Naive thymus-derived CD4-positive, alpha-beta T cell (primary cell): ENCODE data around the gene PTBP2. TPM values are rescaled to one million over a fixed set of nuclear protein-coding genes. Genes with fewer than 3 reads are reported as not detected.
A peak's percentile ranks its signal among the peaks of the same experiment; 100 is the strongest.

Source experiments
- ATAC-seq: fragments of 150-1000 bp; cut with Tn5 transposase; 2 replicates; pipeline ENCODE4 v1.10.0; 2021; ENCODE audit warnings: mild to moderate bottlenecking, moderate library complexity
- CTCF ChIA-PET: fragments of 350-600 bp; sonication (Branson Sonifier 250); formaldehyde crosslinking; loops from one replicate; lab custom pipeline; 2021; ENCODE audit warnings: antibody characterized with exemption; lab: Charles Lee
- POLR2A ChIA-PET: fragments of 350-600 bp; sonication (Branson Sonifier 250); formaldehyde crosslinking; loops from one replicate; lab custom pipeline; 2021; ENCODE audit warnings: antibody characterized with exemption, inconsistent platforms; lab: Charles Lee
- DNase-seq, 9 donors: peaks; one replicate each; pipeline versions ENCODE4 v3.0.0 to v3.0.0-alpha.2; 2020 to 2022; ENCODE audit warnings: mixed read lengths in 1 of 9
- H3K27ac ChIP-seq: one replicate; pipeline ENCODE4 v1.7.0; 2013; ENCODE audit warnings: mild to moderate bottlenecking, low read depth, low read length, moderate library complexity
- H3K27me3 ChIP-seq, 2 donors: one replicate each; pipeline ENCODE4 v1.7.0; 2013; ENCODE audit warnings: low read length in 2 of 2, mild to moderate bottlenecking in 2 of 2, moderate library complexity in 2 of 2; ENCODE audit not compliant: control insufficient read depth in 2 of 2, insufficient read depth in 2 of 2
- H3K36me3 ChIP-seq, 3 experiments: 1 replicate in 2 of 3; 2 replicates in 1 of 3; pipeline ENCODE4 v1.7.0; 2013; ENCODE audit warnings: low read length in 3 of 3, mild to moderate bottlenecking in 3 of 3, moderate library complexity in 1 of 3; ENCODE audit not compliant: insufficient read depth in 3 of 3, control insufficient read depth in 2 of 3
- H3K4me1 ChIP-seq, 2 donors: one replicate each; pipeline ENCODE4 v1.7.0; 2013; ENCODE audit warnings: low read length in 2 of 2, mild to moderate bottlenecking in 2 of 2, moderate library complexity in 1 of 2; ENCODE audit not compliant: control insufficient read depth in 2 of 2, insufficient read depth in 2 of 2
- H3K4me3 ChIP-seq: 2 replicates; pipeline ENCODE4 v1.7.0; 2013; ENCODE audit warnings: mild to moderate bottlenecking, low read length
- H3K9me3 ChIP-seq, 3 experiments: 1 replicate in 2 of 3; 2 replicates in 1 of 3; pipeline ENCODE4 v1.7.0; 2013; ENCODE audit warnings: low read length in 3 of 3; ENCODE audit not compliant: control insufficient read depth in 2 of 3
- H3K27ac Mint-ChIP-seq, 9 donors: one replicate each; pipeline ENCODE4 v1.8.0; 2020 to 2022; ENCODE audit warnings: mixed read lengths in 9 of 9, mild to moderate bottlenecking in 8 of 9, moderate library complexity in 5 of 9, inconsistent platforms in 2 of 9
- H3K27me3 Mint-ChIP-seq, 5 donors: one replicate each; pipeline ENCODE4 v1.8.0; 2021 to 2022; ENCODE audit warnings: mixed read lengths in 5 of 5, mild to moderate bottlenecking in 1 of 5
- H3K36me3 Mint-ChIP-seq, 5 donors: one replicate each; pipeline ENCODE4 v1.8.0; 2020 to 2022; ENCODE audit warnings: mixed read lengths in 5 of 5, mild to moderate bottlenecking in 3 of 5, inconsistent platforms in 1 of 5
- H3K4me1 Mint-ChIP-seq, 7 donors: one replicate each; pipeline ENCODE4 v1.8.0; 2020 to 2022; ENCODE audit warnings: mixed read lengths in 7 of 7, mild to moderate bottlenecking in 3 of 7, inconsistent platforms in 1 of 7
- H3K4me3 Mint-ChIP-seq, 10 donors: one replicate each; pipeline ENCODE4 v1.8.0; 2020 to 2022; ENCODE audit warnings: mild to moderate bottlenecking in 10 of 10, mixed read lengths in 10 of 10, moderate library complexity in 6 of 10, inconsistent platforms in 2 of 10
- H3K9me3 Mint-ChIP-seq, 11 donors: one replicate each; pipeline ENCODE4 v1.8.0; 2020 to 2022; ENCODE audit warnings: mixed read lengths in 11 of 11, mild to moderate bottlenecking in 4 of 11, inconsistent platforms in 1 of 11, moderate library complexity in 1 of 11
- intact Hi-C, 2 donors: fragments of 100-400 bp; cut with micrococcal nuclease; formaldehyde crosslinking; loops; one replicate each; pipeline ENCODE4 v1.15.1; 2023
- polyA plus RNA-seq, 2 donors: library from polyadenylated mRNA; unstranded; fragments of 300-500 nt; fragmentation: Illumina TruSeq; gene quantifications; one replicate each; pipeline ENCODE4 v1.2.3, GENCODE V29; 2021
- total RNA-seq, 6 experiments: library from RNA in 5 of 6; stranded (reverse) in 5 of 6; gene quantifications; 1 replicate in 5 of 6; 2 replicates in 1 of 6; pipeline ENCODE4 v1.2.3 and lab custom pipeline; 2021 to 2026

The PTBP2 gene
- total and polyA plus RNA-seq, 7 experiments from 2014 or later: 2.8 to 32.6 (median 23.4) TPM

GRCh38 chr1:96825231-96825630 is 103.6 kb downstream of the PTBP2 start:
- no peak overlapping the region for H3K4me3 Mint-ChIP-seq
- CTCF ChIA-PET: no interaction called here
- no peaks in the 10 kb centered on the region for H3K27me3 Mint-ChIP-seq
- no peak for ATAC-seq
- intact Hi-C loops: no loop called here
- peak overlapping the region in 2 of 9 donors; percentile 10 to 33 for H3K27ac Mint-ChIP-seq
- Histone ChIP-seq H3K27me3 (no peaks in the 10 kb centered on the region), H3K36me3 (no peaks in the 10 kb centered on the region), H3K9me3 (no peaks in the 10 kb centered on the region), H3K4me3 (no peak overlapping the region), H3K4me1 (no peaks in the 10 kb centered on the region), H3K27ac (no peak overlapping the region)
- POLR2A ChIA-PET: no interaction called here
- peaks cover 0 to 2% (median 0%) of the 10 kb centered on the region in 7 donors for H3K4me1 Mint-ChIP-seq
- H3K36me3 Mint-ChIP-seq: peaks cover 0 to 13% (median 0%) of the 10 kb centered on the region in 5 donors
- H3K9me3 Mint-ChIP-seq: no peaks in the 10 kb centered on the region
- no peak for DNase-seq

GRCh38 chr1:96825950-96826576 is 104.5 kb downstream of the PTBP2 start:
- H3K4me1 Mint-ChIP-seq: no peaks in the 10 kb centered on the region
- Histone ChIP-seq H3K36me3 (no peaks in the 10 kb centered on the region), H3K4me1 (no peaks in the 10 kb centered on the region), H3K27me3 (no peaks in the 10 kb centered on the region), H3K4me3 (no peak overlapping the region), H3K9me3 (no peaks in the 10 kb centered on the region), H3K27ac (no peak overlapping the region)
- H3K27me3 Mint-ChIP-seq: no peaks in the 10 kb centered on the region
- DNase-seq (no peak), ATAC-seq (no peak)
- H3K4me3 Mint-ChIP-seq: no peak overlapping the region
- peak overlapping the region in 1 of 9 donors; percentile 33 for H3K27ac Mint-ChIP-seq
- peaks cover 0 to 5% (median 0%) of the 10 kb centered on the region in 5 donors for H3K36me3 Mint-ChIP-seq
- POLR2A ChIA-PET: no interaction called here
- intact Hi-C loops: no loop called here
- H3K9me3 Mint-ChIP-seq: no peaks in the 10 kb centered on the region
- CTCF ChIA-PET: no interaction called here

DNA sequence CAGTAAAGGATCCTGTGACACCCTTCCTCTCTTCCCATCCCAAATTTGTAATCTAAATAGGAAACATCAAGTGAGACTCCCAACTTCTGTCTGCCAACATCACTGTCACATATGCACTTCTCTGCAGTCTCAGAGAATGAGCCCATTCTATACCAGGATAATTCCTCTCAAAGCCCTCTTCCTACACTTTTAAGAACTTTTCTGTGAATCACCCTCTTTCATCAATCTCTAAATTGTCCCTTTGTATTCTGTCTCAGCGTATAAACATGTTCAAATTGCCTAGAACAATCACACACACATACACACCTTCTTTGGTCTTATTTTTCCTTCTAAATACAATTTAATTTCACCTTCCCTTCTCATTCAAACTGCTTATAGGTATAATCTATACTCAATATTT is 111.8 kb downstream of the PTBP2 start:
- ChIA-PET CTCF (no interaction called here), POLR2A (no interaction called here)
- H3K27ac ChIP-seq: no peak overlapping the region
- no peaks in the 10 kb centered on the region for H3K9me3 Mint-ChIP-seq
- no peak for DNase-seq
- H3K36me3 ChIP-seq: no peaks in the 10 kb centered on the region
- no peak overlapping the region for H3K4me3 ChIP-seq
- no peaks in the 10 kb centered on the region for H3K4me1 Mint-ChIP-seq
- ATAC-seq: no peak
- H3K27me3 Mint-ChIP-seq: peaks cover 0 to 7% (median 3%) of the 10 kb centered on the region in 5 donors
- no peaks in the 10 kb centered on the region for H3K4me1 ChIP-seq
- intact Hi-C loops: no loop called here
- H3K27ac Mint-ChIP-seq: no peak overlapping the region
- H3K36me3 Mint-ChIP-seq: no peaks in the 10 kb centered on the region
- no peaks in the 10 kb centered on the region for H3K9me3 ChIP-seq
- no peaks in the 10 kb centered on the region for H3K27me3 ChIP-seq
- no peak overlapping the region for H3K4me3 Mint-ChIP-seq

GRCh38 chr1:96834986-96835385 is 113.4 kb downstream of the PTBP2 start:
- no peaks in the 10 kb centered on the region for H3K9me3 Mint-ChIP-seq
- H3K27ac ChIP-seq: no peak overlapping the region

GRCh38 chr1:96837057-96837780 is 115.6 kb downstream of the PTBP2 start:
- Mint-ChIP-seq H3K9me3 (no peaks in the 10 kb centered on the region), H3K4me1 (no peaks in the 10 kb centered on the region), H3K27ac (no peak overlapping the region), H3K4me3 (no peak overlapping the region), H3K27me3 (peaks cover 0 to 10% (median 4%) of the 10 kb centered on the region in 5 donors), H3K36me3 (no peaks in the 10 kb centered on the region)
- no peak for DNase-seq
- intact Hi-C loops: no loop called here
- no peak overlapping the region for H3K27ac ChIP-seq
- ChIA-PET POLR2A (no interaction called here), CTCF (interaction anchor here (0.7 kb wide), 1 partner anchor 601 kb away, joined by 3 read pairs; no protein-coding TSS in a partner anchor)
- H3K9me3 ChIP-seq: no peaks in the 10 kb centered on the region
- H3K27me3 ChIP-seq: no peaks in the 10 kb centered on the region
- H3K4me3 ChIP-seq: no peak overlapping the region
- no peak for ATAC-seq
- H3K36me3 ChIP-seq: no peaks in the 10 kb centered on the region
- no peaks in the 10 kb centered on the region for H3K4me1 ChIP-seq

More at GRCh38 chr1:96834986-96835385, 113.4 kb downstream of the PTBP2 start:
- POLR2A ChIA-PET: no interaction called here
- Histone ChIP-seq H3K4me3 (no peak overlapping the region), H3K4me1 (no peaks in the 10 kb centered on the region), H3K36me3 (no peaks in the 10 kb centered on the region), H3K27me3 (no peaks in the 10 kb centered on the region), H3K9me3 (no peaks in the 10 kb centered on the region)
- no peak overlapping the region for H3K4me3 Mint-ChIP-seq
- H3K27ac Mint-ChIP-seq: no peak overlapping the region
- DNase-seq: no peak
- intact Hi-C loops: no loop called here
- H3K4me1 Mint-ChIP-seq: no peaks in the 10 kb centered on the region
- H3K27me3 Mint-ChIP-seq: peaks cover 0 to 10% (median 4%) of the 10 kb centered on the region in 5 donors
- H3K36me3 Mint-ChIP-seq: no peaks in the 10 kb centered on the region
- no peak for ATAC-seq
- CTCF ChIA-PET: no interaction called here

DNA sequence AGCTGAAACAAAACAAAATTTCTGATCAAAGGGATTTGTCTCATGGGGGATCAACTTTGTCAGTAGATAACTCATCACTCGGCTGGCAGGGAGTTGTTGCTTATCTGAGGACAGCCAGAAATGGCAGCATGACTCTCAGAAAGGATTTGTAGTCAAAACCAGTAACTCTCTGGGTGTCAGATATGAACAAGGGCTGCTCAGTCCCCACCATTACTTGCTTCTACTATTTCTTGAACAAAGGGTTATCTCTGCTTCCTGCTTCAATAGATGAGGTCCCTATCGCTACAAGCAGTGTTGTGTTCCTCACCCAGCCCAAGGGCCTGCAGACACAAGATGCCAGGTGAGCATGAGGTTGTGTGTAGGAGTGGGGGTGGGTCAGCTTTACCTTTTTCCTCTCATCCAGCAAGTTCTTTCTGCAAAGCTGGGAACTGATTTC is 116.2 kb downstream of the PTBP2 start:
- no peak overlapping the region for H3K4me3 ChIP-seq
- CTCF ChIA-PET: no interaction called here
- H3K27me3 Mint-ChIP-seq: peaks cover 0 to 10% (median 4%) of the 10 kb centered on the region in 5 donors

More for the DNA sequence above, 116.2 kb downstream of the PTBP2 start:
- Mint-ChIP-seq H3K4me1 (no peaks in the 10 kb centered on the region), H3K36me3 (no peaks in the 10 kb centered on the region), H3K27ac (no peak overlapping the region), H3K9me3 (no peaks in the 10 kb centered on the region), H3K4me3 (no peak overlapping the region)
- Histone ChIP-seq H3K9me3 (no peaks in the 10 kb centered on the region), H3K27me3 (no peaks in the 10 kb centered on the region), H3K36me3 (no peaks in the 10 kb centered on the region), H3K27ac (no peak overlapping the region), H3K4me1 (no peaks in the 10 kb centered on the region)
- intact Hi-C loops: no loop called here
- POLR2A ChIA-PET: no interaction called here
- ATAC-seq: no peak
- DNase-seq: no peak
